GM12878 (cell line): ENCODE results near the gene PSMD13. TPM values are rescaled to one million over a fixed set of nuclear protein-coding genes. Genes with fewer than 3 reads are reported as not detected.

Source experiments
- E4F1 ChIP-seq: fragments of 450-650 bp; IDR thresholded peaks from 2 replicates; pipeline ENCODE4 v1.6.1; 2018; ENCODE audit warnings: borderline replicate concordance, mild to moderate bottlenecking; ENCODE audit not compliant: partially characterized antibody
- FOXM1 ChIP-seq: IDR thresholded peaks from 2 replicates; pipeline ENCODE4 v1.6.1; 2012; ENCODE audit warnings: low read depth, mild to moderate bottlenecking, inconsistent platforms, low read length, moderate library complexity
- SIX5 ChIP-seq: IDR thresholded peaks from 2 replicates; pipeline ENCODE4 v1.6.1; 2011; ENCODE audit warnings: mild to moderate bottlenecking, low read depth, low read length, moderate library complexity; ENCODE audit not compliant: severe bottlenecking
- TBL1XR1 ChIP-seq: IDR thresholded peaks from 2 replicates; pipeline ENCODE4 v1.6.1; 2012; ENCODE audit warnings: low read depth, low read length, improper control_type of control experiment
- polyA plus RNA-seq, 11 experiments: library from polyadenylated mRNA; depleted of rRNA in 4 of 11; unstranded in 6 of 11; stranded (reverse) in 5 of 11; fragments of >200 nt; fragmentation: Nextera tagmentation in 4 of 11; fragmentation: Illumina TruSeq in 1 of 11; extraction: Ambion mirVana in 4 of 11; extraction: Trizol in 1 of 11; gene quantifications; 1 replicate in 1 of 11; 2 replicates in 10 of 11; pipeline versions ENCODE4 v1.2.1 to v1.2.3, GENCODE V29; 2011 to 2016; ENCODE audit warnings: inconsistent platforms in 2 of 11, missing spikeins in 2 of 11, low read depth in 1 of 11
- total RNA-seq, 4 experiments: library from RNA; depleted of rRNA in 3 of 4; stranded (reverse); fragments of >200 nt in 3 of 4; fragmentation: Illumina TruSeq in 1 of 4; extraction: Trizol in 1 of 4; gene quantifications; 2 replicates each; pipeline versions ENCODE4 v1.2.1 to v1.2.3, GENCODE V29; 2013 to 2021
- TF ChIP-seq, protein P1 (sequence below): fragments of 450-650 bp; IDR thresholded peaks from 2 replicates; pipeline ENCODE4 v1.6.1; 2017; ENCODE audit warnings: mild to moderate bottlenecking, moderate library complexity

The PSMD13 gene
- total and polyA plus RNA-seq, 10 of the 15 experiments (the other 5 are each of a cell fraction or from before 2014, with no cell fraction given): 141 to 303 (median 177) TPM

- TF ChIP-seq, protein P1, sequence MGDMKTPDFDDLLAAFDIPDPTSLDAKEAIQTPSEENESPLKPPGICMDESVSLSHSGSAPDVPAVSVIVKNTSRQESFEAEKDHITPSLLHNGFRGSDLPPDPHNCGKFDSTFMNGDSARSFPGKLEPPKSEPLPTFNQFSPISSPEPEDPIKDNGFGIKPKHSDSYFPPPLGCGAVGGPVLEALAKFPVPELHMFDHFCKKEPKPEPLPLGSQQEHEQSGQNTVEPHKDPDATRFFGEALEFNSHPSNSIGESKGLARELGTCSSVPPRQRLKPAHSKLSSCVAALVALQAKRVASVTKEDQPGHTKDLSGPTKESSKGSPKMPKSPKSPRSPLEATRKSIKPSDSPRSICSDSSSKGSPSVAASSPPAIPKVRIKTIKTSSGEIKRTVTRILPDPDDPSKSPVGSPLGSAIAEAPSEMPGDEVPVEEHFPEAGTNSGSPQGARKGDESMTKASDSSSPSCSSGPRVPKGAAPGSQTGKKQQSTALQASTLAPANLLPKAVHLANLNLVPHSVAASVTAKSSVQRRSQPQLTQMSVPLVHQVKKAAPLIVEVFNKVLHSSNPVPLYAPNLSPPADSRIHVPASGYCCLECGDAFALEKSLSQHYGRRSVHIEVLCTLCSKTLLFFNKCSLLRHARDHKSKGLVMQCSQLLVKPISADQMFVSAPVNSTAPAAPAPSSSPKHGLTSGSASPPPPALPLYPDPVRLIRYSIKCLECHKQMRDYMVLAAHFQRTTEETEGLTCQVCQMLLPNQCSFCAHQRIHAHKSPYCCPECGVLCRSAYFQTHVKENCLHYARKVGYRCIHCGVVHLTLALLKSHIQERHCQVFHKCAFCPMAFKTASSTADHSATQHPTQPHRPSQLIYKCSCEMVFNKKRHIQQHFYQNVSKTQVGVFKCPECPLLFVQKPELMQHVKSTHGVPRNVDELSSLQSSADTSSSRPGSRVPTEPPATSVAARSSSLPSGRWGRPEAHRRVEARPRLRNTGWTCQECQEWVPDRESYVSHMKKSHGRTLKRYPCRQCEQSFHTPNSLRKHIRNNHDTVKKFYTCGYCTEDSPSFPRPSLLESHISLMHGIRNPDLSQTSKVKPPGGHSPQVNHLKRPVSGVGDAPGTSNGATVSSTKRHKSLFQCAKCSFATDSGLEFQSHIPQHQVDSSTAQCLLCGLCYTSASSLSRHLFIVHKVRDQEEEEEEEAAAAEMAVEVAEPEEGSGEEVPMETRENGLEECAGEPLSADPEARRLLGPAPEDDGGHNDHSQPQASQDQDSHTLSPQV: no peak
- TF ChIP-seq SIX5 (no peak), TBL1XR1 (no peak), E4F1 (no peak), FOXM1 (no peak)
Observed at GRCh38 chr11:224424-224823, 12.4 kb upstream of the PSMD13 start (continued).
